Measurements from ENCODE around the gene MTHFD1. TPM values are rescaled to one million over a fixed set of nuclear protein-coding genes. Genes with fewer than 3 reads are reported as not detected.

Gene MTHFD1
- total RNA-seq, 1 experiment from 2014 or later: 226 TPM

DNA sequence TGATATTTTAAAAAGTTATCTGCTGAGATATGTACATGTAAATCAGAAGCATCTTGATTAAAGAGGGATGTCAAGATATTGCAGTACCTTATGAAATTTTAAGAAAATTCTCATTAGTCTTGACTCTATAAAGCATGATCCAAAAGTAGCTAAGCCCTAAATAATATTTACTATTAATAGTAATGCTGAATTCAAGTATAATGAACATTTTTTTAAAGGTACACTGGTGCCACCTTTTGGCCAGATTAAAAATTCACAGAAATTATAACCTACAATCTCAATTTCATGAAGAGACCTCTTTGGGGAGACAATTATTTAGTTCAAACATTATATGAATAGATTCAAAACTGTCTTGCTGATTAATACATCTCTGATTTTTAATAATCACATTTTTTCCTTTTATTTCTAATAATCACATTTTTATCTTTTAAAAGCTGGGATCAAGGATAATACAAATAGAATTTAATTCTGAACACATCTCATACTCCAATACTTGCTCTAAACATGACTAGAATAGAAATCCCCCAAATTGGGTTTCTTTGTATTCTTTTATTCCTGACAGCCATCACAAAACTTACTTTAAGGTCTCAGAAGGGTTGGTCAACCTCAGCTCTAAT is 90.6 kb downstream of the MTHFD1 start:
- Mint-ChIP-seq H3K4me3 (no peak overlapping the region), H3K27me3 (ENCODE audit: low read depth) (no peaks in the 10 kb centered on the region), H3K36me3 (no peaks in the 10 kb centered on the region; the same call in 1 of the 2 replicates), H3K9me3 (no peaks in the 10 kb centered on the region), H3K27ac (no peak overlapping the region), H3K4me1 (peaks cover 9% of the 10 kb centered on the region; the same call in 1 of the 2 replicates)
- DNase-seq (ENCODE audit: low spot score): no peak
- TF ChIP-seq, protein P1, sequence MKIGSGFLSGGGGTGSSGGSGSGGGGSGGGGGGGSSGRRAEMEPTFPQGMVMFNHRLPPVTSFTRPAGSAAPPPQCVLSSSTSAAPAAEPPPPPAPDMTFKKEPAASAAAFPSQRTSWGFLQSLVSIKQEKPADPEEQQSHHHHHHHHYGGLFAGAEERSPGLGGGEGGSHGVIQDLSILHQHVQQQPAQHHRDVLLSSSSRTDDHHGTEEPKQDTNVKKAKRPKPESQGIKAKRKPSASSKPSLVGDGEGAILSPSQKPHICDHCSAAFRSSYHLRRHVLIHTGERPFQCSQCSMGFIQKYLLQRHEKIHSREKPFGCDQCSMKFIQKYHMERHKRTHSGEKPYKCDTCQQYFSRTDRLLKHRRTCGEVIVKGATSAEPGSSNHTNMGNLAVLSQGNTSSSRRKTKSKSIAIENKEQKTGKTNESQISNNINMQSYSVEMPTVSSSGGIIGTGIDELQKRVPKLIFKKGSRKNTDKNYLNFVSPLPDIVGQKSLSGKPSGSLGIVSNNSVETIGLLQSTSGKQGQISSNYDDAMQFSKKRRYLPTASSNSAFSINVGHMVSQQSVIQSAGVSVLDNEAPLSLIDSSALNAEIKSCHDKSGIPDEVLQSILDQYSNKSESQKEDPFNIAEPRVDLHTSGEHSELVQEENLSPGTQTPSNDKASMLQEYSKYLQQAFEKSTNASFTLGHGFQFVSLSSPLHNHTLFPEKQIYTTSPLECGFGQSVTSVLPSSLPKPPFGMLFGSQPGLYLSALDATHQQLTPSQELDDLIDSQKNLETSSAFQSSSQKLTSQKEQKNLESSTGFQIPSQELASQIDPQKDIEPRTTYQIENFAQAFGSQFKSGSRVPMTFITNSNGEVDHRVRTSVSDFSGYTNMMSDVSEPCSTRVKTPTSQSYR (CRISPR knock-in tag; IDR thresholded peaks at IDR 0.05): no peak
- no peak for TF ChIP-seq KAT7 (CRISPR knock-in tag; IDR thresholded peaks at IDR 0.05; ENCODE audit: borderline replicate concordance)
- TF ChIP-seq TEAD4 (CRISPR knock-in tag; IDR thresholded peaks at IDR 0.05): no peak
- no peak for TF ChIP-seq SMAD3 (CRISPR knock-in tag; IDR thresholded peaks at IDR 0.05; ENCODE audit: borderline replicate concordance)
- no peak for TF ChIP-seq IRF2 (CRISPR knock-in tag; IDR thresholded peaks at IDR 0.05; ENCODE audit: borderline replicate concordance, low read depth)
- TF ChIP-seq, protein P2, sequence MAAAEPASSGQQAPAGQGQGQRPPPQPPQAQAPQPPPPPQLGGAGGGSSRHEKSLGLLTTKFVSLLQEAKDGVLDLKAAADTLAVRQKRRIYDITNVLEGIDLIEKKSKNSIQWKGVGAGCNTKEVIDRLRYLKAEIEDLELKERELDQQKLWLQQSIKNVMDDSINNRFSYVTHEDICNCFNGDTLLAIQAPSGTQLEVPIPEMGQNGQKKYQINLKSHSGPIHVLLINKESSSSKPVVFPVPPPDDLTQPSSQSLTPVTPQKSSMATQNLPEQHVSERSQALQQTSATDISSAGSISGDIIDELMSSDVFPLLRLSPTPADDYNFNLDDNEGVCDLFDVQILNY (CRISPR knock-in tag; IDR thresholded peaks at IDR 0.05): no peak
- TF ChIP-seq, protein P3, sequence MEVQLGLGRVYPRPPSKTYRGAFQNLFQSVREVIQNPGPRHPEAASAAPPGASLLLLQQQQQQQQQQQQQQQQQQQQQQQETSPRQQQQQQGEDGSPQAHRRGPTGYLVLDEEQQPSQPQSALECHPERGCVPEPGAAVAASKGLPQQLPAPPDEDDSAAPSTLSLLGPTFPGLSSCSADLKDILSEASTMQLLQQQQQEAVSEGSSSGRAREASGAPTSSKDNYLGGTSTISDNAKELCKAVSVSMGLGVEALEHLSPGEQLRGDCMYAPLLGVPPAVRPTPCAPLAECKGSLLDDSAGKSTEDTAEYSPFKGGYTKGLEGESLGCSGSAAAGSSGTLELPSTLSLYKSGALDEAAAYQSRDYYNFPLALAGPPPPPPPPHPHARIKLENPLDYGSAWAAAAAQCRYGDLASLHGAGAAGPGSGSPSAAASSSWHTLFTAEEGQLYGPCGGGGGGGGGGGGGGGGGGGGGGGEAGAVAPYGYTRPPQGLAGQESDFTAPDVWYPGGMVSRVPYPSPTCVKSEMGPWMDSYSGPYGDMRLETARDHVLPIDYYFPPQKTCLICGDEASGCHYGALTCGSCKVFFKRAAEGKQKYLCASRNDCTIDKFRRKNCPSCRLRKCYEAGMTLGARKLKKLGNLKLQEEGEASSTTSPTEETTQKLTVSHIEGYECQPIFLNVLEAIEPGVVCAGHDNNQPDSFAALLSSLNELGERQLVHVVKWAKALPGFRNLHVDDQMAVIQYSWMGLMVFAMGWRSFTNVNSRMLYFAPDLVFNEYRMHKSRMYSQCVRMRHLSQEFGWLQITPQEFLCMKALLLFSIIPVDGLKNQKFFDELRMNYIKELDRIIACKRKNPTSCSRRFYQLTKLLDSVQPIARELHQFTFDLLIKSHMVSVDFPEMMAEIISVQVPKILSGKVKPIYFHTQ (CRISPR knock-in tag; IDR thresholded peaks at IDR 0.05): no peak
- TF ChIP-seq, protein P4, sequence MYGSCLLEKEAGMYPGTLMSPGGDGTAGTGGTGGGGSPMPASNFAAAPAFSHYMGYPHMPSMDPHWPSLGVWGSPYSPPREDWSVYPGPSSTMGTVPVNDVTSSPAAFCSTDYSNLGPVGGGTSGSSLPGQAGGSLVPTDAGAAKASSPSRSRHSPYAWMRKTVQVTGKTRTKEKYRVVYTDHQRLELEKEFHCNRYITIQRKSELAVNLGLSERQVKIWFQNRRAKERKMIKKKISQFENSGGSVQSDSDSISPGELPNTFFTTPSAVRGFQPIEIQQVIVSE (CRISPR knock-in tag; IDR thresholded peaks at IDR 0.05; ENCODE audit: borderline replicate concordance): no peak
- TF ChIP-seq FOXK1 (CRISPR knock-in tag; IDR thresholded peaks at IDR 0.05): no peak
- TF ChIP-seq, protein P5, sequence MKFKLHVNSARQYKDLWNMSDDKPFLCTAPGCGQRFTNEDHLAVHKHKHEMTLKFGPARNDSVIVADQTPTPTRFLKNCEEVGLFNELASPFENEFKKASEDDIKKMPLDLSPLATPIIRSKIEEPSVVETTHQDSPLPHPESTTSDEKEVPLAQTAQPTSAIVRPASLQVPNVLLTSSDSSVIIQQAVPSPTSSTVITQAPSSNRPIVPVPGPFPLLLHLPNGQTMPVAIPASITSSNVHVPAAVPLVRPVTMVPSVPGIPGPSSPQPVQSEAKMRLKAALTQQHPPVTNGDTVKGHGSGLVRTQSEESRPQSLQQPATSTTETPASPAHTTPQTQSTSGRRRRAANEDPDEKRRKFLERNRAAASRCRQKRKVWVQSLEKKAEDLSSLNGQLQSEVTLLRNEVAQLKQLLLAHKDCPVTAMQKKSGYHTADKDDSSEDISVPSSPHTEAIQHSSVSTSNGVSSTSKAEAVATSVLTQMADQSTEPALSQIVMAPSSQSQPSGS (CRISPR knock-in tag; IDR thresholded peaks at IDR 0.05; ENCODE audit: borderline replicate concordance, low read depth): no peak
- TF ChIP-seq, protein P6, sequence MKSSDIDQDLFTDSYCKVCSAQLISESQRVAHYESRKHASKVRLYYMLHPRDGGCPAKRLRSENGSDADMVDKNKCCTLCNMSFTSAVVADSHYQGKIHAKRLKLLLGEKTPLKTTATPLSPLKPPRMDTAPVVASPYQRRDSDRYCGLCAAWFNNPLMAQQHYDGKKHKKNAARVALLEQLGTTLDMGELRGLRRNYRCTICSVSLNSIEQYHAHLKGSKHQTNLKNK (CRISPR knock-in tag; IDR thresholded peaks at IDR 0.05): no peak
- no peak for TF ChIP-seq ZNF121 (CRISPR knock-in tag; IDR thresholded peaks at IDR 0.05)
- TF ChIP-seq TP53 (CRISPR knock-in tag; IDR thresholded peaks at IDR 0.05): no peak
- no peak for TF ChIP-seq OVOL2 (CRISPR knock-in tag; IDR thresholded peaks at IDR 0.05; ENCODE audit: borderline replicate concordance)
- no peak for TF ChIP-seq EMX1 (CRISPR knock-in tag; IDR thresholded peaks at IDR 0.05)
- TF ChIP-seq ZNF416 (CRISPR knock-in tag; IDR thresholded peaks at IDR 0.05): no peak
- TF ChIP-seq TEAD1 (CRISPR knock-in tag; IDR thresholded peaks at IDR 0.05): no peak
- CTCF ChIA-PET: interaction anchor here (1.0 to 1.3 kb wide), 2 partner anchors 13 to 135 kb away, joined by 3 to 5 read pairs; partner anchors contain the start of gene AKAP5
- POLR2A ChIA-PET: no interaction called here
- ATAC-seq: no peak
